Measurements from ENCODE around the gene FKBP11.

The FKBP11 gene

GRCh38 chr12:48925304-48926011 lies at the start of gene FKBP11:
TSS of gene FKBP11 (minus strand) at chr12:48925492. CDS start at chr12:48925428, 64 bp downstream.
- DNase-seq (ENCODE audit: low spot score) = no peak

- DNase-seq (ENCODE audit: low spot score) = no peak
Measured at GRCh38 chr12:48973941-48974673, 48.8 kb upstream of the FKBP11 start.

GRCh38 chr12:48973531-48973930 lies 48.2 kb upstream of the FKBP11 start:
- no peak for DNase-seq (ENCODE audit: low spot score)

- DNase-seq (ENCODE audit: low spot score) = no peak
Measured at GRCh38 chr12:48972952-48973483, 47.7 kb upstream of the FKBP11 start.

- no peak for DNase-seq (ENCODE audit: low spot score)
Measured at GRCh38 chr12:48972213-48972951, 47.1 kb upstream of the FKBP11 start.

- DNase-seq (ENCODE audit: low spot score) = no peak
Measured at GRCh38 chr12:48970702-48971334, 45.5 kb upstream of the FKBP11 start.

- no peak for DNase-seq (ENCODE audit: low spot score)
Measured at GRCh38 chr12:48969833-48970701, 44.8 kb upstream of the FKBP11 start.

GRCh38 chr12:48969160-48969771 lies 44.0 kb upstream of the FKBP11 start:
- DNase-seq (ENCODE audit: low spot score) = no peak

- DNase-seq (ENCODE audit: low spot score) = no peak
Measured at GRCh38 chr12:48968467-48968866, 43.2 kb upstream of the FKBP11 start.

GRCh38 chr12:48967991-48968390 lies 42.7 kb upstream of the FKBP11 start:
- no peak for DNase-seq (ENCODE audit: low spot score)

GRCh38 chr12:48966177-48966895 lies 41.0 kb upstream of the FKBP11 start:
- no peak for DNase-seq (ENCODE audit: low spot score)

- DNase-seq (ENCODE audit: low spot score) = no peak
Measured at GRCh38 chr12:48965298-48965838, 40.1 kb upstream of the FKBP11 start.

- no peak for DNase-seq (ENCODE audit: low spot score)
Measured at GRCh38 chr12:48961801-48962200, 36.5 kb upstream of the FKBP11 start.

- no peak for DNase-seq (ENCODE audit: low spot score)
Measured at GRCh38 chr12:48961331-48961730, 36.0 kb upstream of the FKBP11 start.

GRCh38 chr12:48960834-48961233 lies 35.5 kb upstream of the FKBP11 start:
- no peak for DNase-seq (ENCODE audit: low spot score)

- no peak for DNase-seq (ENCODE audit: low spot score)
Measured at GRCh38 chr12:48958049-48958388, 32.7 kb upstream of the FKBP11 start.

- DNase-seq (ENCODE audit: low spot score) = peak; percentile 96
Measured at GRCh38 chr12:48957141-48958048, 32.1 kb upstream of the FKBP11 start, which contains the start of gene ARF3. TSS of gene ARF3 (minus strand) at chr12:48957487. CDS start at chr12:48941095, 16,392 bp downstream.

All from Ammon's horn (tissue), 1 donor.